ENCODE data around the gene HUNK.
"Not testable (repeated sequence)": the region's sequence is repeated elsewhere in the genome, so short reads cannot be mapped to it uniquely, and the experiment has no call there.

HUNK gene

GRCh38 chr21:31850886-31851285, 21.9 kb upstream of the HUNK start:
- TF ChIP-seq SP1 (IDR thresholded peaks at IDR 0.05) = no peak
- TF ChIP-seq FOXK2 (IDR thresholded peaks at IDR 0.05) = no peak
- TF ChIP-seq HDGF (IDR thresholded peaks at IDR 0.05; ENCODE audit: borderline replicate concordance) = no peak
- TF ChIP-seq NFRKB (IDR thresholded peaks at IDR 0.05) = no peak
- TF ChIP-seq TARDBP (IDR thresholded peaks at IDR 0.05) = no peak
- TF ChIP-seq PKNOX1 (IDR thresholded peaks at IDR 0.05) = no peak
- no peak for TF ChIP-seq FOXA1 (IDR thresholded peaks at IDR 0.05)
- TF ChIP-seq FOXM1 (IDR thresholded peaks at IDR 0.05; ENCODE audit: borderline replicate concordance) = no peak
- no peak for TF ChIP-seq SUZ12 (IDR thresholded peaks at IDR 0.05)
- TF ChIP-seq LEF1 (IDR thresholded peaks at IDR 0.05; ENCODE audit: borderline replicate concordance) = no peak
- no peak for TF ChIP-seq ELF4 (IDR thresholded peaks at IDR 0.05)
- TF ChIP-seq BHLHE40 (IDR thresholded peaks at IDR 0.05; ENCODE audit: borderline replicate concordance) = no peak
- no peak for TF ChIP-seq CTBP1 (IDR thresholded peaks at IDR 0.05; ENCODE audit: borderline replicate concordance)
- TF ChIP-seq L3MBTL2 (conservative IDR thresholded peaks at IDR 0.05) = no peak
- TF ChIP-seq ARNT (IDR thresholded peaks at IDR 0.05) = no peak
- no peak for TF ChIP-seq ZNF384 (IDR thresholded peaks at IDR 0.05)
- ChIA-PET CTCF (no interaction called here), POLR2A (no interaction called here)
- no peak for DNase-seq (ENCODE audit: extremely low spot score)

GRCh38 chr21:31855180-31855579, 17.6 kb upstream of the HUNK start:
- ChIA-PET POLR2A (no interaction called here), CTCF (interaction anchor here (1.6 to 2.0 kb wide), 2 partner anchors 11 to 18 kb away, joined by 3 to 8 read pairs; no protein-coding TSS in a partner anchor)
- no peak for DNase-seq (ENCODE audit: extremely low spot score)
- no peak for TF ChIP-seq CTBP1 (IDR thresholded peaks at IDR 0.05; ENCODE audit: borderline replicate concordance)
- no peak for TF ChIP-seq BHLHE40 (IDR thresholded peaks at IDR 0.05; ENCODE audit: borderline replicate concordance)
- no peak for TF ChIP-seq FOXM1 (IDR thresholded peaks at IDR 0.05; ENCODE audit: borderline replicate concordance)
- TF ChIP-seq NFRKB (IDR thresholded peaks at IDR 0.05) = no peak
- no peak for TF ChIP-seq ELF4 (IDR thresholded peaks at IDR 0.05)
- no peak for TF ChIP-seq TARDBP (IDR thresholded peaks at IDR 0.05)
- TF ChIP-seq LEF1 (IDR thresholded peaks at IDR 0.05; ENCODE audit: borderline replicate concordance) = no peak
- no peak for TF ChIP-seq ARNT (IDR thresholded peaks at IDR 0.05)
- no peak for TF ChIP-seq PKNOX1 (IDR thresholded peaks at IDR 0.05)

GRCh38 chr21:31857096-31857495, 15.7 kb upstream of the HUNK start:
- DNase-seq (ENCODE audit: extremely low spot score) = no peak
- ChIA-PET POLR2A (no interaction called here), CTCF (no interaction called here)
- TF ChIP-seq NFRKB (IDR thresholded peaks at IDR 0.05) (no peak), FOXA1 (IDR thresholded peaks at IDR 0.05) (no peak), HDGF (IDR thresholded peaks at IDR 0.05; ENCODE audit: borderline replicate concordance) (no peak), ELF4 (IDR thresholded peaks at IDR 0.05) (no peak), PKNOX1 (IDR thresholded peaks at IDR 0.05) (no peak)

- POLR2A ChIA-PET; DNase-seq (ENCODE audit: extremely low spot score); CTCF ChIA-PET: not testable (repeated sequence)
These were observed 15.2 kb upstream of the HUNK start for GRCh38 chr21:31857631-31858030.

GRCh38 chr21:31860851-31861250, 12.0 kb upstream of the HUNK start:
- ChIA-PET CTCF (no interaction called here), POLR2A (no interaction called here)
- no peak for DNase-seq (ENCODE audit: extremely low spot score)
- TF ChIP-seq SUZ12 (IDR thresholded peaks at IDR 0.05) = no peak
- no peak for TF ChIP-seq L3MBTL2 (conservative IDR thresholded peaks at IDR 0.05)
- no peak for TF ChIP-seq FOXA1 (IDR thresholded peaks at IDR 0.05)
- TF ChIP-seq PKNOX1 (IDR thresholded peaks at IDR 0.05) = no peak
- TF ChIP-seq TARDBP (IDR thresholded peaks at IDR 0.05) = no peak
- no peak for TF ChIP-seq LEF1 (IDR thresholded peaks at IDR 0.05; ENCODE audit: borderline replicate concordance)
- no peak for TF ChIP-seq ZNF384 (IDR thresholded peaks at IDR 0.05)
- TF ChIP-seq ARNT (IDR thresholded peaks at IDR 0.05) = no peak
- TF ChIP-seq FOXK2 (IDR thresholded peaks at IDR 0.05) = no peak
- no peak for TF ChIP-seq NFRKB (IDR thresholded peaks at IDR 0.05)
- TF ChIP-seq BHLHE40 (IDR thresholded peaks at IDR 0.05; ENCODE audit: borderline replicate concordance) = no peak
- no peak for TF ChIP-seq CTBP1 (IDR thresholded peaks at IDR 0.05; ENCODE audit: borderline replicate concordance)
- no peak for TF ChIP-seq FOXM1 (IDR thresholded peaks at IDR 0.05; ENCODE audit: borderline replicate concordance)
- no peak for TF ChIP-seq ELF4 (IDR thresholded peaks at IDR 0.05)
- TF ChIP-seq HDGF (IDR thresholded peaks at IDR 0.05; ENCODE audit: borderline replicate concordance) = no peak
- TF ChIP-seq SP1 (IDR thresholded peaks at IDR 0.05) = no peak

GRCh38 chr21:31862078-31862477, 10.7 kb upstream of the HUNK start:
- CTCF ChIA-PET = no interaction called here
- no peak for TF ChIP-seq HDGF (IDR thresholded peaks at IDR 0.05; ENCODE audit: borderline replicate concordance)
- no peak for TF ChIP-seq ZNF384 (IDR thresholded peaks at IDR 0.05)
- TF ChIP-seq NFRKB (IDR thresholded peaks at IDR 0.05) = no peak
- no peak for TF ChIP-seq LEF1 (IDR thresholded peaks at IDR 0.05; ENCODE audit: borderline replicate concordance)
- DNase-seq (ENCODE audit: extremely low spot score) = no peak
- POLR2A ChIA-PET = no interaction called here
